Adrenal gland (tissue), 12 donors: ENCODE data around the gene TCEAL4. TPM values are rescaled to one million over a fixed set of nuclear protein-coding genes. Genes with fewer than 3 reads are reported as not detected.

Experiments
- DNase-seq, 7 donors: peaks; one replicate each; pipeline ENCODE4 v3.0.0-alpha.2; 2019 to 2020
- H3K27ac ChIP-seq, 5 donors: fragments of 200-600 bp; sonication (generic) in 4 of 5; 1 replicate in 3 of 5; 2 replicates in 2 of 5; pipeline versions ENCODE4 v1.5.1 to v1.8.0; 2016 to 2020; ENCODE audit warnings: mild to moderate bottlenecking in 1 of 5
- H3K27me3 ChIP-seq: fragments of 200-600 bp; 2 replicates; pipeline ENCODE4 v1.8.0; 2021
- H3K36me3 ChIP-seq, 2 donors: fragments of 200-600 bp; replicated peaks in 1 of 2; 1 replicate in 1 of 2; 2 replicates in 1 of 2; pipeline versions ENCODE4 v1.5.1 to v1.8.0; 2018 to 2022
- H3K4me1 ChIP-seq, 2 donors: fragments of 200-600 bp; replicated peaks in 1 of 2; 1 replicate in 1 of 2; 2 replicates in 1 of 2; pipeline versions ENCODE4 v1.5.1 to v1.8.0; 2018 to 2021
- H3K4me3 ChIP-seq, 4 donors: fragments of 200-600 bp; sonication (generic) in 3 of 4; one replicate each; pipeline ENCODE4 v1.5.1; 2016 to 2018
- H3K9me3 ChIP-seq, 3 donors: fragments of 200-600 bp; sonication (generic) in 1 of 3; replicated peaks in 1 of 3; 1 replicate in 2 of 3; 2 replicates in 1 of 3; pipeline versions ENCODE4 v1.5.1 to v1.8.0; 2016 to 2021
- POLR2A ChIP-seq, 2 donors: fragments of 450-650 bp; IDR thresholded peaks; one replicate each; pipeline ENCODE4 v1.6.1; 2017; ENCODE audit warnings: antibody characterized with exemption in 2 of 2, mild to moderate bottlenecking in 2 of 2, moderate library complexity in 1 of 2
- WGBS, 4 donors: extraction: QIAGEN DNeasy Blood & Tissue Kit in 2 of 4; methylation state at CpG; one replicate each; pipeline versions ENCODE4 v1.1.5 to v1.1.7; 2013 to 2017; 5-methylcytosine and 5-hydroxymethylcytosine counted together
- intact Hi-C, 2 donors: fragments of 100-400 bp; cut with DNase I; formaldehyde crosslinking; loops; one replicate each; pipeline versions ENCODE4 v1.14.1 to v1.15.0; 2022 to 2023
- polyA plus RNA-seq, 3 donors: library from polyadenylated mRNA; stranded (reverse); fragments of 200-250 nt in 2 of 3; fragments of 350-450 nt in 1 of 3; fragmentation: Illumina TruSeq in 1 of 3; extraction: RNeasy Lipid Tissue Mini Kit (QIAGEN cat#74804) in 1 of 3; gene quantifications; one replicate each; pipeline ENCODE4 v1.2.3, GENCODE V29; 2013 to 2014
- total RNA-seq, 9 donors: library from RNA; depleted of rRNA in 4 of 9; stranded (reverse); fragments of >200 nt in 4 of 9; fragments of 120-200 nt in 1 of 9; fragmentation: NEBNext Ultra II Directional in 1 of 9; extraction: Animal tissue kit (Norgen Biotek cat#: 25700) in 1 of 9; gene quantifications; one replicate each; pipeline versions ENCODE4 v1.1.0 to v1.2.4, GENCODE V29; 2013 to 2023
- TF ChIP-seq, protein P1 (sequence below), 6 experiments: fragments of 450-650 bp in 4 of 6; fragments of 200-600 bp in 2 of 6; sonication (generic) in 1 of 6; IDR thresholded peaks; 1 replicate in 5 of 6; 2 replicates in 1 of 6; pipeline versions ENCODE4 v1.5.1 to v1.8.0; 2016 to 2021; ENCODE audit warnings: antibody characterized with exemption in 6 of 6, mild to moderate bottlenecking in 2 of 6, moderate library complexity in 1 of 6
- donor health status: healthy with polysubstance abuse.
- donor health status: Bipolar disorder and iron deficiency.
- donor health status: DM: yes; HTN: yes; CAD: no.
- donor health status: DM: no; HTN: no; CAD: no.
- donor health status: DM: no; HTN: no; CAD: no.
- donor health status: DM: yes; HTN: yes; CAD: no.

The TCEAL4 gene
- total and polyA plus RNA-seq, 12 donors = 64.9 to 620 (median 137) TPM

DNA sequence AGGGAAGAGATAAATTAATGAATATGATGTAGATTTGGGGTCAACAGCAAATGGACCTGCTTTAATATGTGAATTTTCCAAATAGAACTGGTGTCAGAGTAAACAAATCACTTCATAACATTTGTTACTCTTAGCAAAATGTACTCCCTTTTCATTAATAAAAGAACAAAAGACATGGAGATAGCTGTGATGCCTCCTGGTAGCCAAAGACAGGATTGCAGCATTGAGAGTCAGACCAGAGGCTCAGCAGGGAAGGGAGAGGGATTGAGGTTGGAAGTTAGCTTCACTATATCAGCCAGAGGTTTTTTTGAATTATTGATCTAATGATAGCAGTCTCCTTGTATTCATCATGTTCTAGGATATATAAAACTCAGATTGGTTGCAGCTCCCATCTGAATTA lies 48.6 kb upstream of the TCEAL4 start:
- no peaks in the 10 kb centered on the region for H3K9me3 ChIP-seq
- no peak for TF ChIP-seq POLR2A (IDR thresholded peaks at IDR 0.05)
- TF ChIP-seq, protein P1, sequence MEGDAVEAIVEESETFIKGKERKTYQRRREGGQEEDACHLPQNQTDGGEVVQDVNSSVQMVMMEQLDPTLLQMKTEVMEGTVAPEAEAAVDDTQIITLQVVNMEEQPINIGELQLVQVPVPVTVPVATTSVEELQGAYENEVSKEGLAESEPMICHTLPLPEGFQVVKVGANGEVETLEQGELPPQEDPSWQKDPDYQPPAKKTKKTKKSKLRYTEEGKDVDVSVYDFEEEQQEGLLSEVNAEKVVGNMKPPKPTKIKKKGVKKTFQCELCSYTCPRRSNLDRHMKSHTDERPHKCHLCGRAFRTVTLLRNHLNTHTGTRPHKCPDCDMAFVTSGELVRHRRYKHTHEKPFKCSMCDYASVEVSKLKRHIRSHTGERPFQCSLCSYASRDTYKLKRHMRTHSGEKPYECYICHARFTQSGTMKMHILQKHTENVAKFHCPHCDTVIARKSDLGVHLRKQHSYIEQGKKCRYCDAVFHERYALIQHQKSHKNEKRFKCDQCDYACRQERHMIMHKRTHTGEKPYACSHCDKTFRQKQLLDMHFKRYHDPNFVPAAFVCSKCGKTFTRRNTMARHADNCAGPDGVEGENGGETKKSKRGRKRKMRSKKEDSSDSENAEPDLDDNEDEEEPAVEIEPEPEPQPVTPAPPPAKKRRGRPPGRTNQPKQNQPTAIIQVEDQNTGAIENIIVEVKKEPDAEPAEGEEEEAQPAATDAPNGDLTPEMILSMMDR (IDR thresholded peaks at IDR 0.05) = no peak
- no peak for DNase-seq
- no peaks in the 10 kb centered on the region for H3K4me1 ChIP-seq
- no peaks in the 10 kb centered on the region for H3K36me3 ChIP-seq
- intact Hi-C loops = loop anchor here (10.0 kb wide), 2 partner anchors 138 to 168 kb away; no protein-coding TSS in a partner anchor
- H3K27ac ChIP-seq = peak overlapping the region in 3 of 5 donors; percentile 22 to 83 (median 62)
- no peak overlapping the region for H3K4me3 ChIP-seq
- peaks cover 3% of the 10 kb centered on the region for H3K27me3 ChIP-seq

DNA sequence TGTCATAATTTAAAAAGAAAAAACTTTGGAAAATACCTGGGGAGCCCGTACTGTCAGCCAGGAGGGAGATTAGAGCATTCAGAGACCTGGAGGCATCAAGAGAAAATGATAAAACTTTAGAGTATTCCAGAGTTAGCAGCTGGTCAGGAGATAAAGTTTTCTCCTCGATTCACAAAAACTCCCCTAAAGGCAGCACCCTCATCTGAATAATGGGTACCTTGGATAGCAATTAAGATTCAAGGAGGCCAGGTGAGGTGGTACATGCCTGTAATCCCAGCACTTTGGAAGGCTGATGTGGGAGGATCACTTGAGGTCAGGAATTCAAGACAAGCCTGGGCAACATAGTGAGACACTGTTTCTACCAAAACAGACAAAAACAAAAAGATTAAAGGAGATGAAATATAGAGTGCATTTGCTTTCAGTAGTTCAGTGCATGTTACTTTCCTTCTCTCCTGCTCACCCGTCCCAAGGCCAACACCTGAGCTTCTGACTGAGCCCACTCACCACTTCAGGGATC lies 47.4 kb upstream of the TCEAL4 start:
- no peak for TF ChIP-seq POLR2A (IDR thresholded peaks at IDR 0.05)
- TF ChIP-seq, protein P1 (IDR thresholded peaks at IDR 0.05) = no peak
- Histone ChIP-seq H3K36me3 (no peaks in the 10 kb centered on the region), H3K9me3 (no peaks in the 10 kb centered on the region), H3K4me3 (no peak overlapping the region), H3K27ac (peak overlapping the region in 3 of 5 donors; percentile 44 to 69 (median 52)), H3K4me1 (no peaks in the 10 kb centered on the region), H3K27me3 (peaks cover 3% of the 10 kb centered on the region)
- intact Hi-C loops = loop anchor here (10.0 kb wide), 2 partner anchors 137 to 167 kb away; no protein-coding TSS in a partner anchor
- 57 to 83% (median 72%) methylated on average over 3 of the region's 3 CpGs for WGBS, 4 donors
- DNase-seq = no peak

GRCh38 chrX:103538728-103539127 lies 46.6 kb upstream of the TCEAL4 start:
- no peak for DNase-seq
- Histone ChIP-seq H3K27ac (peak overlapping the region in 3 of 5 donors; percentile 6 to 69 (median 54)), H3K9me3 (no peaks in the 10 kb centered on the region), H3K27me3 (peaks cover 8% of the 10 kb centered on the region), H3K36me3 (no peaks in the 10 kb centered on the region), H3K4me1 (no peaks in the 10 kb centered on the region), H3K4me3 (no peak overlapping the region)
- intact Hi-C loops = loop anchor here (10.0 kb wide), 2 partner anchors 136 to 166 kb away; no protein-coding TSS in a partner anchor
- TF ChIP-seq, protein P1 (IDR thresholded peaks at IDR 0.05) = no peak
- TF ChIP-seq POLR2A (IDR thresholded peaks at IDR 0.05) = no peak

DNA sequence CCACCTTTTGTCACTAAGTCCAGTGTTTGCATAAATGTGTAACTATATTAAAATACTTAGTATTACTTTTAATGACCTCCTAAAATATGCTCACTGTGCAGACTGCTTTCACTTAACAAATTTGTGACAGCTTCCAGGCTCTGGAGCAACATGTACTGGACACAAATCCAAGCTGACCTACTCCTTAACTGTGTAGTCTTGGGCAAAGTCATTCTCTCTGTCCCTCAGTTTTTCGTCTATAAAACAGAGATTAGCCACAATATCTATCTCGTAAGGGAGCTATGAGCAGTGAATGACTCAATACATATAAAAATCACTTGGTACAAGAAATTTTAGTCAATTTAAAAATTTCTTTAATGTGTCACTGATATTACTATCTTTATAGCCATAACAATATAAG lies 45.6 kb upstream of the TCEAL4 start:
- Histone ChIP-seq H3K9me3 (no peaks in the 10 kb centered on the region), H3K27ac (peak overlapping the region in 2 of 5 donors; percentile 54 to 69), H3K4me3 (no peak overlapping the region), H3K27me3 (peaks cover 8% of the 10 kb centered on the region), H3K4me1 (no peaks in the 10 kb centered on the region), H3K36me3 (no peaks in the 10 kb centered on the region)
- DNase-seq = no peak
- no peak for TF ChIP-seq POLR2A (IDR thresholded peaks at IDR 0.05)
- TF ChIP-seq, protein P1 (IDR thresholded peaks at IDR 0.05) = no peak
- intact Hi-C loops = loop anchor here (10.0 kb wide), 2 partner anchors 135 to 165 kb away; no protein-coding TSS in a partner anchor
- WGBS, 4 donors = 42 to 55% (median 45%) methylated on average over 2 of the region's 2 CpGs
